T follicular helper cell (primary cell): ENCODE measurements around the gene CAMTA2.
"Not testable (repeated sequence)": the region's sequence is repeated elsewhere in the genome, so short reads cannot be mapped to it uniquely, and the experiment has no call there.

Experiments
- DNase-seq: peaks from one replicate; pipeline ENCODE4 v3.0.0-alpha.2; 2020; ENCODE audit warnings: low read depth

The CAMTA2 gene

DNA sequence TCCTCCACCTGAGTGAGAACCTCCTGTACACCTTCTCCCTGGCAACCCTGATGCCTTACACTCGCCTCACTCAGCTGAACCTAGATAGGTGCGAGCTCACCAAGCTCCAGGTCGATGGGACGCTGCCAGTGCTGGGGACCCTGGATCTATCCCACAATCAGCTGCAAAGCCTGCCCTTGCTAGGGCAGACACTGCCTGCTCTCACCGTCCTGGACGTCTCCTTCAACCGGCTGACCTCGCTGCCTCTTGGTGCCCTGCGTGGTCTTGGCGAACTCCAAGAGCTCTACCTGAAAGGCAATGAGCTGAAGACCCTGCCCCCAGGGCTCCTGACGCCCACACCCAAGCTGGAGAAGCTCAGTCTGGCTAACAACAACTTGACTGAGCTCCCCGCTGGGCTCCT is 54.7 kb downstream of the CAMTA2 start:
- no peak for DNase-seq

DNA sequence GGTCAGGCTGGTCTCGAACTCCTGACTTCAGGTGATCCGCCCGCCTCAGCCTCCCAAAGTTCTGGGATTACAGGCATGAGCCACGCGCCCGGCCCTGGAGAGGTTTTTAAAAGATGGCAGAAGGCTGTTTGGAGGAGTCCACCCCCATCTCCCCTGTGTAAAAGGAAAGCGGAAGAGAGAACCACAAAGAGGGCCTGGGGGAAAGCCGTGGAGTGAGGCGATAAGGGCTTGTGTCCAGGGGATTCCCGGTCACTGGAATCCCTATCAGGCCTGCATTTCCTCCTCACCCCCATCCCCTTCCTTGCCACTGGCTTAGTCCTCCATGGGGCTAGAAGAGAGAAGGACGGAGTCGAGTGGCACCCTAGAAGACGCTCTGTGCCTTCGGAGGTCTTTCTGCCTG is 55.5 kb downstream of the CAMTA2 start, which contains the start of gene GP1BA:
Gene GP1BA (plus strand): TSS at position 315 of the 400 bp plus-strand sequence. CDS start 328 bp downstream, outside the sequence.
- no peak for DNase-seq

DNA sequence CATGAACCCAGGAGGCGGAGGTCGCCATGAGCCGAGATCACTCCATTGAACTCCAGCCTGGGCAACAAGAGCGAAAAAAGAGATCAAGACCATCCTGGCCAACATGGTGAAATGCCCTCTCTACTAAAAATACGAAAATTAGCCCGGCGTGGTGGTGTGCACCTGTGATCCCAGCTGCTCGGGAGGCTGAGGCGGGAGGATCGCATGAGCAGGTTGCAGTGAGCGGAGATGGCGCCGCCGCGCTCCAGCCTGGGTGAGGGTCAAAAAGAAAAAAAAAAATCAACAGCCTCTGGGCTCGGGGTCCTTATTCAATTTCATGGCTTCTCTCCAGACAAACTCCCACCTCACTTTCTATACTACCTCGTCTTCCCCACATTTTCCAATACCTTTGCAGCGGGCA is 58.6 kb downstream of the CAMTA2 start:
- DNase-seq, result no peak

DNA sequence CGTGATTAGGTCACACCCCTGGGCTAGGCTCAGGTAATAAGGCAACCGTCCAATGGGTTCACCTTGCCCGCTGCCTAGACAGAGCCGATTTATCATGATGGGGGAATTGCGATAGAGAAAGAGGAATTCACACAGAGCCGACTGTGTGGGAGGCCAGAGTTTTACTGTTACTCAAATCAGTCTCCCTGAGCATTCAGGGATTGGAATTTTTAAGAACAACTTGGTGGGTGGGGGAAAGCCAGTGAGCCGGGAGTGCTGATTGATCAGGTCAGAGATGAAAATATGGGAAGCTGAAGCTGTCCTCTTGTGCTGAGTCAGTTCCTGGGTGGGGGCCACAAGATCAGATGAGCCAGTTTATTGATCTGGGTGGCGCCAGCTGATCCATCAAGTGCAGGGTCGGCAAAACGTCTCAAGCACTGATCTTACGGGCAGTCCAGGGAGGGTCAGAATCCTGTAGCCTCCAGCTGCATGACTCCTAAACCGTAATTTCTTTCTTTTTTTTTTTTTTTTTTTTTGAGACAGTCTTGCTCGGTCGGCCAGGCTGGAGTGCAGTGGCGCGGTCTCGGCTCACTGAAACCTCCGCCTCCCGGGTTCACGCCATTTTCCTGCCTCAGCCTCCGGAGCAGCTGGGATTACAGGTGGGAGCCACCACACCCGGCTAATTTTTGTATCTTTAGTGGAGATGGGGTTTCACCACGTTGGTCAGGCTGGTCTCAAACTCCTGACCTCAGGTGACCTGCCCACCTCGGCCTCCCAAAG is 60.7 kb downstream of the CAMTA2 start:
- DNase-seq, result not testable (repeated sequence)

DNA sequence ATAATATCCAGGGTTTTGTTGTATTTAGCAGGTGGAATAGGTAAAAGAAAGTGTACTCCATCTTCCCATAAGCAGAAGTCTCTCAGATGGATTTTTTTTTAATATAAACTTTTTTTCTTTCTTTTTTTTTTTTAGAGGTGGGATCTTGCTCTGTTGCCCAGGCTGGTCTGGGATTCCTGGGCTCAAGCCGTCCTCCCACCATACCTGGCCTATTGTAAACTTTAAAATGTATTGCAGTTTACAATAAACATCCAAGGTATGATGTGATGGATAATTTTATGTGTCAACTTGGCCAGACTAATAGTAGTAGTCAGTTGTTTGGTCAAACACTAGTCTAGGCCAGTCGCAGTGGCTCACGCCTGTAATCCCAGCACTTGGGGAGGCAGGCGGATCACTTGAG is 66.2 kb downstream of the CAMTA2 start:
- DNase-seq, result no peak

DNA sequence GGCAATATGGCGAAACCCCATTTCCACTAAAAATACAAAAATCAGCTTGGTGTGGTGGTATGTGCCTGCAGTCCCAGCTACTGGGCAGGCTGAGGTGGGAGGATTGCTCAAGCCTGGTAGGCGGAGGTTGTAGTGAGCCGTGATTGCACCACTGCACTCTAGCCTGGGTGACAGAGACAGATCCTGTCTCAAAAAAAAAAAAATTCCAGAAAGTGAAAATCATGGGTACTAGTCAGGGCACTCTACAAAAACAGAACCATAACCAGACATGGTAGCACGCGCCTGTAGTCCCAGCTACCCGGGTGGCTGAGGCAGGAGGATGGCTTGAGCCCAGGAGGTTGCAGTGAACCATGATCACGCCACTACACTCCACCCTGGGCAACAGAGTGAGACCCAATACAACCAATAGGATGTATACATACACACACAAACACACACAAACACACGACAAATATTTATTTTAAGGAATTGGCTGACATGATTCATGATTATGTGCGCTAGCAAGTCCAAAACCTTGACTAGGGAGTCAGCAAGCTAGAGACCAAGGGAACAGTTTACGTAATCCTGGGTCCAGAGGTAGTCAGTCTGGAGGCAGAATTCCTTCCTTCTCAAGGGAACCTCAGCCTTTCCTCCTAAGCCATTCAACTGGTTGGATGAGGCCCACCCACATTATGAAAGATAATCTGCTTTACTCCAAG is 67.0 kb downstream of the CAMTA2 start:
- no peak for DNase-seq

DNA sequence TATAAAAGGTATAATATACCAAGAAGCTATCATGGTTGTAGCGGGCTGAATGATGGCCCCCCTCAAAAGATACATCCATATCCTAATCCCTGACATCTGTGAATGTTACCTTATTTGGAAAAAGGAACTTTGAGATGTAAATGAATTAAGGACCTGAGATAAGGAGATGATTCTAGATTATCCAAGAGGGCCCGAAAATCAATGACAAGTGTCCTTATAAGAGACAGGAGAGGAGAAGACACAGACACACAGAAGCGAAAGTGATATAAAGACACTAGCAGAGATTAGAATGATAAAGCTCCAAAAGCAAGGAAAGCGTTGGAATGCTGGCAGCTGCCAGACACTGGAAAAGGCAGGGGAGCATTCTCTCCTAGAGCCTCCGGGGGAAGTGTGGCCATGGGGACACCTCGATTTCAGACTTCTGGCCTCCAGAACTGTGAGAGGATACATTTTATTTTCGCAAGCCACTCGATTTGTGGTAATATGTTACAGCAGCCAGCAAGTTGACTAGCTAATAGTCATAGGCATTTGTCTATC is 67.9 kb downstream of the CAMTA2 start:
- DNase-seq, result no peak
